Activated CD8-positive, alpha-beta memory T cell treated with anti-CD3 and anti-CD28 coated beads for 1 hour (primary cell): ENCODE measurements around the gene SORCS2.

ENCODE experiments used
- DNase-seq, 2 donors: peaks; one replicate each; pipeline ENCODE4 v3.0.0-alpha.2; 2020; ENCODE audit warnings: low read depth in 1 of 2; ENCODE audit errors: extremely low read depth in 1 of 2

SORCS2 gene

DNA sequence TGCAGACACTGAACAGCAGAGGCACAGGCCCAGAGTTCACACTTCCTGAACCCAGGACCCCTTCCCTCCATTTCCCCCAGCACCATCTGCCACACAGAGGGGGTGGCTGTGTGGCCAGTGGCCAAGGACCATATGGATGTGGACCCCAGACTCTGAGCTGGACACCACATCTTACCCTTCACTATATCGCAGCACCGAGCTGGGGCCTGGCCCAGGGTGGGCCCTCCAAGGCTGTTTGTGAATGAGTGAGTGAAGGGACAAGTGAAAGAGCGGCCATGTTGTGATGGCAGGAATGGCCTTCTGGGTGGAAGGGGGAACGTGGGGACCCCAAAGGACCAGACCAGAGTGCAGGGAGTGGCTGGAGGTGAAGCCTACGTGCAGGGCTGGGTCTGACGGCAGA is 498.7 kb downstream of the SORCS2 start:
- no peak for DNase-seq

- DNase-seq = no peak
Observed at GRCh38 chr4:7691982-7692381, 499.6 kb downstream of the SORCS2 start.

- DNase-seq = no peak
Observed at GRCh38 chr4:7692451-7693236, 500.3 kb downstream of the SORCS2 start.

DNA sequence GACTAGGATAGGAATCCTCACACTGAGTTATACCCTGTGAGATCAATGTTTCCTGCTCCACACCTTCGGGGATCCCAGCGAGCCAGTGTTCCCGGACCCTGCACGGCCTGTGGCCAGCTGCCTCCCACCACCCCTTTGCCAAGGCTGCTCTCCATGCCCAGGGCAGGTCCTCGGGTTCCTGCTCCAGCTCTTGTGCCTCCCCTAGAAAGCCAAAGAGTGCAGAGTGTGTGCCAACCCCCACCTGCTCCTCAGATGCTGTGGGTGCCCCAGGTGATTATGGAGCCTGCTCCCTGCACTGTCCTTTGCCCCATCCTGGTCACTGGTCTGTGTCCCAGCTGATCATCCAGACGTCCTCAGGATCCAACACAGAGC is 500.9 kb downstream of the SORCS2 start:
- DNase-seq = no peak

DNA sequence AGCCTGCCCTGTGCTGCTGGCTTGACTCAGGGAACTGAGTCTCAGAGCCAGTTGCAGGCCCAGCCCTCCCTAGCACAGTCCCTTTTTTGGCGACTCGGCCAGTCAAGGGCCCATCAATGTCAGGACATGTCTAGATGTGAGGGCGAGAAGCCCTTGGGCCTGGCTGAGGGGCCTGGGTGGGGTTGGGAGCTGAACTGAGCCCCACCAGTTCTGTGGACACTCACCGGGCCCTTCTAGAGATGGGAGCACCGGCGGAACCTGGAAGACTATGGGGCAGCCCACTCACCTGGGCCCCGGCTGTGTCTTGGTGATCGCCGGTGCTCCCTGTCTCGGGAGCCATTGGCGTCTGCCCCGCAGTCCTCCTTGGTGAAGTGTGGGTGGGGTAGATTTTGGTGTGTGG is 501.4 kb downstream of the SORCS2 start:
- no peak for DNase-seq

GRCh38 chr4:7694324-7694723 is 502.0 kb downstream of the SORCS2 start:
- DNase-seq = no peak

DNA sequence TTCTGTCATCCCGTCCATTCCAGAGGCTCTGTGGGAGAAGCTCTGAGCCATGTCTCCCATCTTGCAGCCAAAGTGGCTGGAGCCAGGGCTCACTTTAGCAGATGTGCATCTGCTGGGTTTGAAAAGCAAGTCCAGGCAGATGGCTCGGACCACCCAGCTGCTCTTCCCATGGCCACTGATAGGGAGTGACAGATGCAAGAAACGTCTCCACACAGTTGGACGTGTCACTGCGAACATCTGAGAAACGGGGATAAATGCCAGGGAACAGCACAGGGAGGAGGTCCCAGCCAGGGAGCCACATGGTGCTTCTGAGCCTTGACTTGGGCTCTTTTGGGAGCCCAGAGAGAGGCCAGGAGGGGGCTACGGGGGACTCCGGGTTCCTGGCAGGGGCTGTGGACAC is 505.0 kb downstream of the SORCS2 start:
- no peak for DNase-seq

- DNase-seq = no peak
Observed at GRCh38 chr4:7697821-7698220, 505.5 kb downstream of the SORCS2 start.

DNA sequence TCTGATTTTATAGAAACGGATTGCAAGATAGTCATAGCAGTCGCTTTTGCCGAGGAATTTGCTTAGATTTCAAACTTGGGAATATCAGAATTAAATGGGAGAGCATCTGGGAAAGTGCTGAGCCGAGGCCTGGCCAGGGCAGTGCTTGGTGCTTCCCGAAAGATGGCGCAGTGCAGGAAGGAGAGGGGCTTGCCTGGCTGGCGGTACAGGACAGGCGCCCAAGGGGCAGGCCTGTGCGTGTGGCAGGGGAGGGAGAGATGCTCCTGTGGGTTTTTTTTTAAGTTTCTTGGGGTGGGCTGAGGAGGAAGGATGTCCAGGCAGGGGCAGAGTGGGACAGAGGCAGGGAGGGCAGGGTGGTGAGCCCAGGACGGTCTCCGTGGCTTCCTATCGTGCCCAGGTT is 506.2 kb downstream of the SORCS2 start:
- no peak for DNase-seq

- DNase-seq = no peak
Observed at GRCh38 chr4:7699031-7699430, 506.7 kb downstream of the SORCS2 start.

- no peak for DNase-seq
Observed at GRCh38 chr4:7699825-7700224, 507.5 kb downstream of the SORCS2 start.

GRCh38 chr4:7700665-7701064 is 508.3 kb downstream of the SORCS2 start:
- DNase-seq = no peak

- DNase-seq = no peak
Observed at GRCh38 chr4:7701866-7702649, 509.7 kb downstream of the SORCS2 start.

GRCh38 chr4:7703688-7704087 is 511.4 kb downstream of the SORCS2 start:
- DNase-seq = no peak

DNA sequence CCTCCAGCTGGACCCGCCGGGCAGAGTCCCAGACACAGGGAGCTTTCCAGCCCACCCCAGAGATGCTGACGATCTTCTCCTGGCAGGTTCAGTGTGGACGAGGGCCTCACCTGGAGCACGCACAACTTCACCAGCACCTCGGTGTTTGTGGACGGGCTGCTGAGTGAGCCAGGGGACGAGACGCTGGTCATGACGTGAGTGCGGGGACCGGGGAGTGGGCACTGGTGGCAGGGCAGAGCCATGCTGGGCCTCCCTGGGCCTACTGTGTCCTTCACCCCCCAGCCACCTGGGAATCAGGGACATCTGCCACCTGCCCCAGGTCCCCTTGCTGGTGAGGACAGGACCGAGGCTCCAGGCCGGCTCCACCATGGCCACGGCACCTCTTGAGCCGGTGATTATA is 511.8 kb downstream of the SORCS2 start:
- DNase-seq = no peak

DNA sequence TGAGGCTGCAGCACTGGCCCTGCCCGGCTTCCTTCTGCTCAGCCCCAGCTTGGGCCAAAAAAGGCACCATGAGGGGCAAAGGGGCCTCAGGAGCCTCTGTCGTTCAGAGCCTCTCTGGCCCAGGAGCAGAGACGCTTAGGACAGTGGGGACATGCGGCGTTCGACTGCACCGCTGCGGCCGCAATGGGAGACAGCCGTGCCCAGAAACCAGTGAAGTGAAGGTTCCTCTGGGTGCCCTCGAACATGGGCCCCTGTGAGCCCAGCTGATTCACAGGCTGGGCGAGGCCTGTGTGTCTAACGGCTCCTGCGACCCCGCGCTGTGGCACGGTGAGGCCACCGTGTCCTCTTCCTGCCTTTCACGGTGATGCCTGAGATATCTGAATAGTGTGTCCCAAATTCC is 512.3 kb downstream of the SORCS2 start:
- DNase-seq = no peak

- no peak for DNase-seq
Observed at GRCh38 chr4:7705062-7705461, 512.7 kb downstream of the SORCS2 start.

DNA sequence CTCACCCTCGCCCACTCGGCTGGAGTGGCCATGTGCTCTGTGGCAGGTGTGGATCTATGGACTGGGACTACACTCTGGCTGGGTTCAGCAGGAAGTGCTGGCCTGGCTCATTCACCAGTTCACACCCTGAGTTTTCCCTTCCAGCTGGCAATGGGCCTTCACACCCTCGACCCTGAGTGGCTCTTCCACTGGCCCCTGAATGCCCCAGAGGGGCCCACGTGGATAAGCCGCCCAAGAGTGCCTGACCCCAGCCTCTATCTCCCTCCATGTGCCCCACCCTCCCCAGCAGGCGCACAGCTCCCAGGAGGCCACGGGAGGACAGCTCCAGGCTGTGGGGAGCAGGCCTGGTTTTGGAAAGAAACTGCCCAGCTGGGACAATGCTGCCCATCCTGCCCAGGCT is 513.3 kb downstream of the SORCS2 start:
- no peak for DNase-seq

DNA sequence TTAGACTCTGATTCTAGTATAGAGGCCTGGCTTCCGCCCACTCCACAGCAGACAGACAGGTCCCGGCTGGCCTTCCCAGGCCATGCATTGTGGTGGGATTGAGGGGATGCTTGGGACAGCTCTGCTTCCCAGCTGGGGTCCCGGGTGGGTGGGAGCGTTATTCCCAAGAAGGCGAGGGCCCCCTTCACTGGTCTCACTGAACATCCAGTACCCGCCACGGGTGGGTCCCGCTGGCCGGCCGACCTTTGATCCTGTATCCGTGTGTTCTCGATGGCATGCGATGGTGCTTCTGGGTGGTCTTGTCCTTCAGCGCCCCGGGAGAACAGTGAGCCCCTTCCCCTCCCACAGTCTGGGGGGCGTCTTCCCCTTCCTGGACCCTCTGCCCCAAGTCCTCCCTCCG is 515.9 kb downstream of the SORCS2 start:
- no peak for DNase-seq

- no peak for DNase-seq
Observed at GRCh38 chr4:7708981-7709380, 516.6 kb downstream of the SORCS2 start.

DNA sequence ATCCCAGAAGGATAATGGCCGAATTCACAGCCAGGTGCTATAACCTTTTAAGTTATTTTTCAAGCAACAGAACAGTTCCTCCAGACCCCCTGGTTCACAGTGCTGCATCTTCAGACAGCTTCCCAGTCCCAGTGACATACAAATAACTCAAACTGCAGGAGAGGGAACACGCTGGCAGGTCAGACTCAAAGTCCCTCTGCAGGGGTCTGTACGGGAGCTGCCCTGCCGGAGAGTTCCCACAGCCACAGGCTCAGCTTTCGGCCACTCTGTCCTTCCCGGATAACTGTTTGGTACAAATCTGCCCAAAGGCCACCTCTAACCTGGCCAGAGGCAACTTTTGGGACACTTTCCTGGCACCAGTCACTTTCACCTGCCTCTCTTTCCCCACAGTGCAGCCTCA is 517.1 kb downstream of the SORCS2 start:
- no peak for DNase-seq

DNA sequence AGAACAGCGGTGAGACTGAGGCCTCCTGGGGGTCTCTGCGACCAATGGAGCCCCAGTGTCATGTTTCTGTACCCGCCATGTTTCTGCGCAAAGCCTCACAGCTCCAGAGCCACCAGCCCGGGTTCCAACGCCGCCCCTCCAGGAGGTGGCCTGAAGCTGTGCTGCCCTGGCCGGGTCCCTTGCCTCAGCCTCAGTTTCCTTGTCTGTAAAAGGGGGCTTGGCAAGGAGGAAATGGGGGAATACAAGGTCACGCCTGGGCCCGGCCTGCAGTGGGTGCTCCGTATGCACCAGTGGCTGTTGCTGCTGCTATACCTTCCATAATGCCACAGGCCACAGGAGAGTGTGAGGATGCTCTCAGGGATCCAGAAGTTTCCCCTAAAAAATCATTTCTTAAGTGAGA is 517.8 kb downstream of the SORCS2 start:
- no peak for DNase-seq
